H1 (cell line): Measurements from ENCODE around the gene TOP2B. TPM values are rescaled to one million over a fixed set of nuclear protein-coding genes. Genes with fewer than 3 reads are reported as not detected.

Source experiments
- CTCF ChIA-PET: fragments of 300-600 bp; sonication (Branson Sonifier 250); formaldehyde crosslinking; loops from one replicate; lab custom pipeline; 2021; ENCODE audit not compliant: partially characterized antibody; lab: Charles Lee
- POLR2A ChIA-PET: fragments of 300-600 bp; sonication (Branson Sonifier 250); formaldehyde crosslinking; loops from one replicate; lab custom pipeline; 2021; ENCODE audit warnings: inconsistent platforms; ENCODE audit not compliant: partially characterized antibody; lab: Charles Lee
- DNase-seq, 2 experiments: peaks; one replicate each; pipeline versions ENCODE4 v3.0.0 to v3.0.0-alpha.2; 2010 to 2022; ENCODE audit warnings: low spot score in 2 of 2, low read depth in 1 of 2, mixed read lengths in 1 of 2
- FAIRE-seq: peaks from 2 replicates; lab custom pipeline; 2011; peaks lifted over from hg19 to GRCh38; lab: Jason Lieb, UNC
- H2AFZ ChIP-seq: 2 replicates; pipeline ENCODE4 v1.8.1; 2012; ENCODE audit warnings: low read length, inconsistent platforms
- H2AK5ac ChIP-seq: 2 replicates; pipeline ENCODE4 v1.6.1; 2013; ENCODE audit warnings: low read depth, low read length
- H2BK120ac ChIP-seq: replicated peaks from 2 replicates; pipeline ENCODE3; 2013; ENCODE audit warnings: low read depth, low read length, inconsistent platforms
- H2BK12ac ChIP-seq: 2 replicates; pipeline ENCODE4 v1.6.1; 2013; ENCODE audit warnings: low read depth, low read length
- H2BK15ac ChIP-seq: 2 replicates; pipeline ENCODE4 v1.6.1; 2013; ENCODE audit warnings: low read length
- H2BK20ac ChIP-seq: 2 replicates; pipeline ENCODE4 v1.6.1; 2013; ENCODE audit warnings: low read length
- H2BK5ac ChIP-seq: 2 replicates; pipeline ENCODE4 v1.6.1; 2013; ENCODE audit warnings: low read depth, low read length
- H3K14ac ChIP-seq: 2 replicates; pipeline ENCODE4 v1.6.1; 2013; ENCODE audit warnings: inconsistent platforms; ENCODE audit not compliant: insufficient read length
- H3K18ac ChIP-seq: 2 replicates; pipeline ENCODE4 v1.6.1; 2013; ENCODE audit warnings: low read length; ENCODE audit errors: extremely low read depth
- H3K23ac ChIP-seq: 2 replicates; pipeline ENCODE4 v1.6.1; 2013; ENCODE audit warnings: inconsistent platforms; ENCODE audit not compliant: insufficient read length
- H3K23me2 ChIP-seq: 2 replicates; pipeline ENCODE4 v1.6.1; 2013; ENCODE audit warnings: low read depth, low read length
- H3K27ac ChIP-seq: 2 replicates; pipeline ENCODE4 v1.6.1; 2011; ENCODE audit warnings: low read depth, low read length, inconsistent platforms
- H3K27me3 ChIP-seq, 4 experiments: replicated peaks in 1 of 4; 1 replicate in 1 of 4; 2 replicates in 3 of 4; pipeline versions ENCODE4 v1.6.1 to v1.8.1; 2011 to 2013; ENCODE audit warnings: low read length in 3 of 4, mild to moderate bottlenecking in 3 of 4, inconsistent platforms in 2 of 4, mixed read lengths in 2 of 4, moderate library complexity in 1 of 4; ENCODE audit not compliant: control insufficient read depth in 3 of 4, insufficient read depth in 3 of 4; ENCODE audit errors: extremely low read depth in 1 of 4
- H3K36me3 ChIP-seq, 4 experiments: 2 replicates each; pipeline versions ENCODE4 v1.6.1 to v1.8.1; 2011 to 2013; ENCODE audit warnings: mild to moderate bottlenecking in 4 of 4, low read length in 3 of 4, moderate library complexity in 2 of 4, control low read depth in 1 of 4, inconsistent platforms in 1 of 4; ENCODE audit not compliant: insufficient read depth in 4 of 4, control insufficient read depth in 2 of 4
- H3K4ac ChIP-seq: replicated peaks from 2 replicates; pipeline ENCODE3; 2013; ENCODE audit warnings: low read length, low read depth, mixed read lengths, inconsistent platforms; ENCODE audit not compliant: insufficient read length
- H3K4me1 ChIP-seq, 4 experiments: replicated peaks in 1 of 4; 1 replicate in 1 of 4; 2 replicates in 3 of 4; pipeline versions ENCODE4 v1.6.1 to v1.8.1; 2011 to 2013; ENCODE audit warnings: low read length in 3 of 4, inconsistent platforms in 2 of 4, mixed read lengths in 1 of 4; ENCODE audit not compliant: insufficient read depth in 4 of 4, control insufficient read depth in 3 of 4
- H3K4me2 ChIP-seq, 2 experiments: 2 replicates each; pipeline versions ENCODE4 v1.6.1 to v1.8.1; 2011 to 2013; ENCODE audit warnings: low read depth in 2 of 2, low read length in 2 of 2, control low read depth in 1 of 2, inconsistent platforms in 1 of 2, mild to moderate bottlenecking in 1 of 2; ENCODE audit not compliant: insufficient read depth in 1 of 2
- H3K4me3 ChIP-seq, 4 experiments: fragments of 200-600, 300-600 bp in 1 of 4; sonication (generic), shearing (Covaris generic), sonication (Bioruptor Twin) in 1 of 4; 2 replicates each; pipeline versions ENCODE4 v1.5.1 to v1.8.1; 2011 to 2016; ENCODE audit warnings: low read length in 4 of 4, low read depth in 3 of 4, control low read depth in 2 of 4, inconsistent platforms in 2 of 4, mild to moderate bottlenecking in 2 of 4, mixed read lengths in 1 of 4, moderate library complexity in 1 of 4; ENCODE audit not compliant: insufficient read depth in 2 of 4; ENCODE audit errors: extremely low read depth in 1 of 4
- H3K56ac ChIP-seq: replicated peaks from 2 replicates; pipeline ENCODE3; 2013; ENCODE audit warnings: low read depth, mild to moderate bottlenecking, mixed read lengths, low read length, inconsistent platforms; ENCODE audit not compliant: insufficient read length
- H3K79me1 ChIP-seq: 2 replicates; pipeline ENCODE4 v1.6.1; 2013; ENCODE audit warnings: low read depth, low read length, control low read depth
- H3K79me2 ChIP-seq, 2 experiments: 2 replicates each; pipeline versions ENCODE4 v1.6.1 to v1.8.1; 2012 to 2013; ENCODE audit warnings: low read length in 2 of 2, mild to moderate bottlenecking in 2 of 2, inconsistent platforms in 1 of 2; ENCODE audit not compliant: insufficient read depth in 2 of 2, control insufficient read depth in 1 of 2
- H3K9ac ChIP-seq, 4 experiments: replicated peaks in 1 of 4; 1 replicate in 1 of 4; 2 replicates in 3 of 4; pipeline versions ENCODE4 v1.6.1 to v1.8.1; 2011 to 2013; ENCODE audit warnings: low read depth in 3 of 4, low read length in 3 of 4, control low read depth in 2 of 4, mild to moderate bottlenecking in 2 of 4, moderate library complexity in 2 of 4, inconsistent platforms in 1 of 4; ENCODE audit errors: extremely low read depth in 1 of 4
- H3K9me3 ChIP-seq, 2 experiments: 2 replicates each; pipeline versions ENCODE4 v1.6.1 to v1.8.1; 2012 to 2013; ENCODE audit warnings: mild to moderate bottlenecking in 2 of 2, moderate library complexity in 2 of 2, control low read depth in 1 of 2, inconsistent platforms in 1 of 2, low read depth in 1 of 2, low read length in 1 of 2, mixed read lengths in 1 of 2; ENCODE audit not compliant: insufficient read depth in 2 of 2
- H4K20me1 ChIP-seq, 2 experiments: replicated peaks in 1 of 2; 2 replicates each; pipeline versions ENCODE3 to v1.8.1; 2011 to 2013; ENCODE audit warnings: inconsistent platforms in 2 of 2, low read length in 2 of 2, mild to moderate bottlenecking in 1 of 2; ENCODE audit not compliant: insufficient read depth in 2 of 2, control insufficient read depth in 1 of 2
- H4K5ac ChIP-seq: 2 replicates; pipeline ENCODE4 v1.6.1; 2013; ENCODE audit warnings: low read length, low read depth, mixed read lengths, inconsistent platforms; ENCODE audit not compliant: insufficient read length
- H4K8ac ChIP-seq: 2 replicates; pipeline ENCODE4 v1.8.0; 2013; ENCODE audit warnings: mild to moderate bottlenecking, moderate library complexity, low read length, inconsistent platforms; ENCODE audit not compliant: insufficient read depth; ENCODE audit errors: extremely low read depth
- H4K91ac ChIP-seq: replicated peaks from 2 replicates; pipeline ENCODE3; 2013; ENCODE audit warnings: low read length, mixed read lengths, inconsistent platforms; ENCODE audit not compliant: insufficient read length
- CBX5 ChIP-seq: fragments of 300-800, 300-1000 bp; sonication (generic); IDR thresholded peaks from 2 replicates; pipeline ENCODE4 v1.7.1; 2016; ENCODE audit warnings: antibody characterized with exemption, low read length, low read depth
- CHD2 ChIP-seq: IDR thresholded peaks from 2 replicates; pipeline ENCODE4 v1.6.1; 2012; ENCODE audit warnings: low read length, improper control_type of control experiment
- CREB1 ChIP-seq: IDR thresholded peaks from 2 replicates; pipeline ENCODE4 v1.6.1; 2012; ENCODE audit warnings: inconsistent platforms
- EGR1 ChIP-seq: IDR thresholded peaks from 2 replicates; pipeline ENCODE4 v1.6.1; 2011; ENCODE audit warnings: low read depth, low read length, borderline replicate concordance
- FOSL1 ChIP-seq: IDR thresholded peaks from 2 replicates; pipeline ENCODE4 v1.6.1; 2011; ENCODE audit warnings: mild to moderate bottlenecking, low read depth, low read length, moderate library complexity; ENCODE audit not compliant: insufficient read depth
- POLR2A ChIP-seq, 2 experiments: IDR thresholded peaks; 1 replicate in 1 of 2; 2 replicates in 1 of 2; pipeline ENCODE4 v1.6.1; 2011; ENCODE audit warnings: low read depth in 2 of 2, low read length in 2 of 2, mild to moderate bottlenecking in 2 of 2; ENCODE audit errors: control extremely low read depth in 1 of 2
- SP1 ChIP-seq: IDR thresholded peaks from 2 replicates; pipeline ENCODE4 v1.6.1; 2011; ENCODE audit warnings: low read depth, low read length
- TAF1 ChIP-seq: IDR thresholded peaks from 2 replicates; pipeline ENCODE4 v1.6.1; 2011; ENCODE audit warnings: mild to moderate bottlenecking, low read depth, low read length
- WGBS, 2 experiments: shearing (Covaris generic) in 1 of 2; methylation state at CpG; one replicate each; pipeline versions ENCODE4 v1.1.6 to v1.1.7; 2013 to 2015; ENCODE audit warnings: low lambda C conversion rate in 2 of 2, mixed read lengths in 2 of 2, inconsistent platforms in 1 of 2, low coverage in 1 of 2, missing lambda C conversion rate in 1 of 2; ENCODE audit not compliant: insufficient replicate concordance in 2 of 2, insufficient coverage in 1 of 2, insufficient read length in 1 of 2; ENCODE audit errors: extremely low coverage in 1 of 2, missing lambda C conversion rate in 1 of 2; 5-methylcytosine and 5-hydroxymethylcytosine counted together
- polyA plus RNA-seq, 7 experiments: library from polyadenylated mRNA; depleted of rRNA in 3 of 7; stranded (reverse) in 5 of 7; unstranded in 2 of 7; fragments of >200 nt in 5 of 7; fragments of 200-250 nt in 2 of 7; gene quantifications; 1 replicate in 5 of 7; 2 replicates in 1 of 7; 4 replicates in 1 of 7; pipeline versions ENCODE4 v1.2.1 to v1.2.3, GENCODE V29; 2011 to 2013; ENCODE audit warnings: missing spikeins in 2 of 7, mixed read lengths in 2 of 7
- total RNA-seq: library from RNA; stranded (reverse); fragmentation: NEBNext Ultra II Directional; extraction: Animal tissue kit (Norgen Biotek cat#: 25700); gene quantifications from 2 replicates; pipeline ENCODE4 v1.2.1, GENCODE V29; 2021

The TOP2B gene
- total and polyA plus RNA-seq, 2 of the 8 experiments (the other 6 are each of a cell fraction or from before 2014, with no cell fraction given): 34.9 to 206 TPM

- FAIRE-seq (no peak), DNase-seq (no peak)
- H2AK5ac ChIP-seq: no peak overlapping the region
- H2BK12ac ChIP-seq: no peak overlapping the region
- no peaks in the 10 kb centered on the region; the same call in 1 of the 2 replicates for H3K23me2 ChIP-seq
- no peaks in the 10 kb centered on the region for H3K79me1 ChIP-seq
- H3K23ac ChIP-seq: no peak overlapping the region
- H3K56ac ChIP-seq: no peak overlapping the region
- no peak overlapping the region for H2AFZ ChIP-seq
- H4K91ac ChIP-seq: no peak overlapping the region
- H3K4ac ChIP-seq: no peak overlapping the region
- H3K14ac ChIP-seq: no peak overlapping the region
- H3K36me3 ChIP-seq: no peaks in the 10 kb centered on the region
- no peaks in the 10 kb centered on the region for H3K27me3 ChIP-seq
- TF ChIP-seq CREB1: no peak
- no peak for TF ChIP-seq EGR1
- no peak for TF ChIP-seq FOSL1
- TF ChIP-seq CHD2: no peak
- TF ChIP-seq SP1: no peak
- TF ChIP-seq CBX5: no peak
- no peak for TF ChIP-seq POLR2A (IDR thresholded peaks at IDR 0.05; ENCODE audit: control extremely low read depth in 1 of 2, low read depth in 2 of 2, low read length in 2 of 2)
- no peak for TF ChIP-seq TAF1
- H3K4me2 ChIP-seq: no peak overlapping the region
- no peak overlapping the region for H3K27ac ChIP-seq
- CTCF ChIA-PET: no interaction called here
- H4K8ac ChIP-seq: no peak overlapping the region
- H2BK120ac ChIP-seq: no peak overlapping the region
- POLR2A ChIA-PET: no interaction called here
- H3K4me1 ChIP-seq: no peaks in the 10 kb centered on the region
- H3K79me2 ChIP-seq: no peaks in the 10 kb centered on the region
- H3K9ac ChIP-seq: no peak overlapping the region
- no peak overlapping the region for H3K18ac ChIP-seq
- no peaks in the 10 kb centered on the region for H4K20me1 ChIP-seq
- H2BK20ac ChIP-seq: no peak overlapping the region
- WGBS, 2 experiments: 83% methylated on average over 7 of the region's 7 CpGs; no CpG with 5 or more reads in 1 of the 2 experiments
- no peak overlapping the region for H3K4me3 ChIP-seq
- H3K9me3 ChIP-seq: no peaks in the 10 kb centered on the region
- no peak overlapping the region for H2BK5ac ChIP-seq
- H4K5ac ChIP-seq: no peak overlapping the region
- no peak overlapping the region for H2BK15ac ChIP-seq
Measured at GRCh38 chr3:25554376-25554775, 110.3 kb downstream of the TOP2B start.
